Vagina (tissue), 2 donors: ENCODE data around the gene BLVRB. TPM values are rescaled to one million over a fixed set of nuclear protein-coding genes. Genes with fewer than 3 reads are reported as not detected.

ENCODE experiments used
- DNase-seq, 2 donors: peaks; one replicate each; pipeline ENCODE4 v3.0.0-alpha.2; 2017; ENCODE audit errors: extremely low spot score in 2 of 2
- H3K27ac ChIP-seq: fragments of 200-600 bp; sonication (generic); one replicate; pipeline ENCODE4 v1.5.1; 2019
- H3K27me3 ChIP-seq: fragments of 200-600 bp; sonication (generic); one replicate; pipeline ENCODE4 v1.5.1; 2019
- H3K36me3 ChIP-seq, 2 donors: fragments of 200-600 bp; sonication (generic); one replicate each; pipeline ENCODE4 v1.5.1; 2017 to 2019
- H3K4me1 ChIP-seq: fragments of 200-600 bp; sonication (generic); one replicate; pipeline ENCODE4 v1.5.1; 2019
- H3K4me3 ChIP-seq, 2 donors: fragments of 200-600 bp; sonication (generic); 1 replicate in 1 of 2; 2 replicates in 1 of 2; pipeline ENCODE4 v1.5.1; 2016 to 2019
- H3K9me3 ChIP-seq: fragments of 200-600 bp; sonication (generic); one replicate; pipeline ENCODE4 v1.5.1; 2019
- POLR2A ChIP-seq, 2 donors: fragments of 450-650 bp; IDR thresholded peaks; one replicate each; pipeline ENCODE4 v1.6.1; 2017; ENCODE audit warnings: antibody characterized with exemption in 2 of 2, mild to moderate bottlenecking in 2 of 2, moderate library complexity in 2 of 2
- POLR2AphosphoS5 ChIP-seq, 2 donors: sonication (generic); formaldehyde crosslinking; IDR thresholded peaks; one replicate each; pipeline ENCODE4 v1.9.0; 2017; ENCODE audit warnings: antibody characterized with exemption in 2 of 2, mild to moderate bottlenecking in 2 of 2, low read depth in 1 of 2; ENCODE audit not compliant: insufficient read depth in 1 of 2
- intact Hi-C: fragments of 100-400 bp; cut with DNase I; formaldehyde crosslinking; loops from one replicate; pipeline ENCODE4 v1.15.1; 2023
- total RNA-seq: library from RNA; depleted of rRNA; stranded (reverse); fragments of >200 nt; gene quantifications from one replicate; pipeline ENCODE4 v1.2.3, GENCODE V29; 2016
- TF ChIP-seq, protein P1 (sequence below), 3 experiments: fragments of 450-650 bp in 2 of 3; fragments of 200-600 bp in 1 of 3; sonication (generic) in 1 of 3; IDR thresholded peaks; one replicate each; pipeline ENCODE4 v1.5.1; 2017 to 2019; ENCODE audit warnings: antibody characterized with exemption in 3 of 3, mild to moderate bottlenecking in 2 of 3, moderate library complexity in 2 of 3

The BLVRB gene
- total RNA-seq, 1 donor from 2014 or later = 357 TPM

DNA sequence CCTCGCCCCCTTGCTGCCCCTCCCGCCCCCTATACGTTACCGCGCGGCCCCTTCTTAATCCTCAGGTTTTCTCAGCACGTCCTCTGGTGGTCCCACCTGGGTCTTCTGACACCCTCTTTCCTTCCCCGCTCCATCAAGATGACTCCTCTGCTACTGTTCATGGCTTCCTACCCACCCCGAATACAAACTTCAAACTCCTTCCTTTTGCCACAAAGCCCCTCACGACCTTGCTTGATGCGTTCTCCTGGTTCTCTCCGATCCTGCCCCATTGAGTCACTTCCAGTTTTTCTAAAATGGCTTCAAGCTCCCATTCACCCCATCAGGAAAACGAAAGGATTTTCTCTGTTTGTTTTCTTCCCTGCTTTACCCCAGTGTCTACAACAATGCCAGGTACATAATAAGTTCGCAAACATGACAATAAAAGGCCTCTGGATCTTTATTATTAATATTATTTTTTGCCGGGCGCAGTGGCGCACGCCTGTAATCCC, 20.7 kb downstream of the BLVRB start:
- peaks cover 0 to 35% of the 10 kb centered on the region in 2 donors for H3K36me3 ChIP-seq
- peak overlapping the region; percentile 99 for H3K27ac ChIP-seq
- peaks cover 34% of the 10 kb centered on the region for H3K4me1 ChIP-seq
- H3K4me3 ChIP-seq = peak overlapping the region; percentile 77 to 94
- no peaks in the 10 kb centered on the region for H3K9me3 ChIP-seq
- intact Hi-C loops = no loop called here
- no peaks in the 10 kb centered on the region for H3K27me3 ChIP-seq
- TF ChIP-seq POLR2AphosphoS5 (IDR thresholded peaks at IDR 0.05; ENCODE audit: insufficient read depth in 1 of 2, low read depth in 1 of 2) (no peak), POLR2A (IDR thresholded peaks at IDR 0.05) (no peak)
- TF ChIP-seq, protein P1, sequence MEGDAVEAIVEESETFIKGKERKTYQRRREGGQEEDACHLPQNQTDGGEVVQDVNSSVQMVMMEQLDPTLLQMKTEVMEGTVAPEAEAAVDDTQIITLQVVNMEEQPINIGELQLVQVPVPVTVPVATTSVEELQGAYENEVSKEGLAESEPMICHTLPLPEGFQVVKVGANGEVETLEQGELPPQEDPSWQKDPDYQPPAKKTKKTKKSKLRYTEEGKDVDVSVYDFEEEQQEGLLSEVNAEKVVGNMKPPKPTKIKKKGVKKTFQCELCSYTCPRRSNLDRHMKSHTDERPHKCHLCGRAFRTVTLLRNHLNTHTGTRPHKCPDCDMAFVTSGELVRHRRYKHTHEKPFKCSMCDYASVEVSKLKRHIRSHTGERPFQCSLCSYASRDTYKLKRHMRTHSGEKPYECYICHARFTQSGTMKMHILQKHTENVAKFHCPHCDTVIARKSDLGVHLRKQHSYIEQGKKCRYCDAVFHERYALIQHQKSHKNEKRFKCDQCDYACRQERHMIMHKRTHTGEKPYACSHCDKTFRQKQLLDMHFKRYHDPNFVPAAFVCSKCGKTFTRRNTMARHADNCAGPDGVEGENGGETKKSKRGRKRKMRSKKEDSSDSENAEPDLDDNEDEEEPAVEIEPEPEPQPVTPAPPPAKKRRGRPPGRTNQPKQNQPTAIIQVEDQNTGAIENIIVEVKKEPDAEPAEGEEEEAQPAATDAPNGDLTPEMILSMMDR (IDR thresholded peaks at IDR 0.05) = no peak
- no peak for DNase-seq

DNA sequence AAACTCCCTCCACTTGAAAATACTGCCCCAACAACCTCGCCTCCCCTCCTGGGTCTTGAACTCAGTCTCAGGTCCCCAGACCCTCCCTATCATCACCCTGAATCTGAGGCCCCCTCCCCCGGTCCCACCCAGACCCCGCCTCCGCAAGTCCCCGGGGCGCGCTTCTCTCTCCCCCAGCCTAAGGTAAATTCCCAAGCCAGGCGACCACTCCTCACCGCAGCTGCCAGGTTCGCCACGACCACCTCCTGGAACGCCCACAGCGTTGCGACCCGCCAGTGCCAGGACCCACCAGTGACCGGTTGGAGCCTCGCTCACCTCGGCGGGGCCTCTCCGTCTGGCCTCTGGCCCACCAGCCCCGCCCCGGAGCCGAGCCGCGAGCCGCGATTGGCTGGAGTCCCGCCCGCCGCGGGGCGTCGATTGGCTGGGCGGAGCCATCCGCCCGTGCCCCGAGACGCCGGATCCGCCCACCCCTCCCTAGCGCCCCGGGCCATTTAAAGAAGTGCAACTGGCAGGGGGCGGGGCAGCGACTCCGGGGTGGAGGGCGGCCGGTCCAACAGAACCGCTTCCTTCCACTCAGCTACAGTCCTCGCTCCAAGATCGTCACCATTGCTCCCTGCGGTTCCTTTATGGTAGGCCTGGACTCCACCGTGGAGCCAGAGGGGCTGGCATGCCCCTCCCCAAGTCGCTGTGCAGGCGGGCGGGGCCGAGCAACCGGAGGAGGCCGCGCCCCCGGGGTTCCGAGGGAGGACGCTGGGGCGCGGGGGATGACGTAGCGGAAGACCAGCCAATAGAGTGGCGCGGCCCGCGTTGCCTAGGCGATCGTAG, 21.3 kb downstream of the BLVRB start, which contains the start of gene SERTAD3:
Gene SERTAD3 (minus strand): TSS at position 336 of the 825 bp plus-strand sequence. CDS start 2,255 bp downstream, outside the sequence.
- Histone ChIP-seq H3K36me3 (peaks cover 0 to 35% of the 10 kb centered on the region in 2 donors), H3K4me1 (peaks cover 34% of the 10 kb centered on the region), H3K9me3 (no peaks in the 10 kb centered on the region), H3K27ac (peak within 1 kb of the TSS; percentile 99), H3K27me3 (no peaks in the 10 kb centered on the region), H3K4me3 (peak within 1 kb of the TSS; percentile 77 to 94)
- TF ChIP-seq, protein P1 (IDR thresholded peaks at IDR 0.05) = no peak
- TF ChIP-seq POLR2A (IDR thresholded peaks at IDR 0.05) = peak; percentile 30 to 98
- TF ChIP-seq POLR2AphosphoS5 (IDR thresholded peaks at IDR 0.05; ENCODE audit: insufficient read depth in 1 of 2, low read depth in 1 of 2) = peak; percentile 82 to 97
- peak in 1 of 2 donors; percentile 98 for DNase-seq
- intact Hi-C loops = loop anchor here (2.0 kb wide), 1 partner anchor 23 kb away; no protein-coding TSS in a partner anchor

DNA sequence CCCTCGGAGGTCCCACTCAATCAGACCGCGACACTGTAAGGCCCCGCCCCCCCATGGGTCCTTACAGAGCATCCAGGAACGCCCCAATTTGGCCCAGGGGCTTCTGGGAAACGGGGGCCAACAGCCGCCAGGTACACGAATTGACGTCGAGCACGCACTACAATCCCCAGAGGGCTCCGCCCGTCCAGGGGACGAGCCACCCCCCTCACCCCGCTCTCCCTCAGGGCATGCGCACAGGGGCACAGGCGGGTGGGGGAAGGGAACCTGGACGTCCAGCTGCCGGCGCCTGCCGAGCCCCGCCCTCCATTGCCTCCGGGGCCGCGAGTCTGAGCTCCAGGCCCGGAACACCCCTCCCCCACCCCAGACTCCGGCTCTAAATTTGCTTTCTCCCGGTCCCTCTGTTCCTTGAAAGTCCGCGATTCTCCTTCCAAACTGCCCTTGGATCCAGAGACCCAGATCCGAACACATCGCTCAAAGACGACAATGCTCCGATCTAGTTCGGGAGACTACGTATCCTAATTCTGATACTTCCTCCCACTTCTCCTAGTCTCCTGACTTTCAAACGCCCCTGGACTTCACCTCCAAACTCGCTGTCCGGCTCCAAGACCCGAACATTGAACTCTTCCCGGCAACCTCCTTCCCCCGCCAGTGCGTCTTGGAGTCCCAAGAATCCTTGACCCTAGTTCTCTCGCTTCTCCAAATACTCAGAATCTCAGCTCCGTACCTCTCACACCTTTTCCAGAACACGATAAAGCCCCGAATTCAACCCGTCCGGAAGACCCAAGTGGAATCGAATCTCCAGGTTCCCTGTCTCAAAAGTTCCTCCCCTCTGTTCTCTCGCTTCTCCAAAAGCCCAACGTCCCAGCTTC, 22.2 kb downstream of the BLVRB start:
- DNase-seq = peak in 1 of 2 donors; percentile 100
- Histone ChIP-seq H3K27me3 (no peaks in the 10 kb centered on the region), H3K27ac (peak overlapping the region; percentile 99), H3K4me1 (peaks cover 34% of the 10 kb centered on the region), H3K4me3 (peak overlapping the region; percentile 77 to 94), H3K9me3 (no peaks in the 10 kb centered on the region), H3K36me3 (peaks cover 0 to 32% of the 10 kb centered on the region in 2 donors)
- intact Hi-C loops = loop anchor here (2.0 kb wide), 1 partner anchor 23 kb away; no protein-coding TSS in a partner anchor
- TF ChIP-seq POLR2AphosphoS5 (IDR thresholded peaks at IDR 0.05; ENCODE audit: insufficient read depth in 1 of 2, low read depth in 1 of 2) (peak; percentile 95 to 100), POLR2A (IDR thresholded peaks at IDR 0.05) (peak in 1 of 2 donors; percentile 68)
- TF ChIP-seq, protein P1 (IDR thresholded peaks at IDR 0.05) = no peak

DNA sequence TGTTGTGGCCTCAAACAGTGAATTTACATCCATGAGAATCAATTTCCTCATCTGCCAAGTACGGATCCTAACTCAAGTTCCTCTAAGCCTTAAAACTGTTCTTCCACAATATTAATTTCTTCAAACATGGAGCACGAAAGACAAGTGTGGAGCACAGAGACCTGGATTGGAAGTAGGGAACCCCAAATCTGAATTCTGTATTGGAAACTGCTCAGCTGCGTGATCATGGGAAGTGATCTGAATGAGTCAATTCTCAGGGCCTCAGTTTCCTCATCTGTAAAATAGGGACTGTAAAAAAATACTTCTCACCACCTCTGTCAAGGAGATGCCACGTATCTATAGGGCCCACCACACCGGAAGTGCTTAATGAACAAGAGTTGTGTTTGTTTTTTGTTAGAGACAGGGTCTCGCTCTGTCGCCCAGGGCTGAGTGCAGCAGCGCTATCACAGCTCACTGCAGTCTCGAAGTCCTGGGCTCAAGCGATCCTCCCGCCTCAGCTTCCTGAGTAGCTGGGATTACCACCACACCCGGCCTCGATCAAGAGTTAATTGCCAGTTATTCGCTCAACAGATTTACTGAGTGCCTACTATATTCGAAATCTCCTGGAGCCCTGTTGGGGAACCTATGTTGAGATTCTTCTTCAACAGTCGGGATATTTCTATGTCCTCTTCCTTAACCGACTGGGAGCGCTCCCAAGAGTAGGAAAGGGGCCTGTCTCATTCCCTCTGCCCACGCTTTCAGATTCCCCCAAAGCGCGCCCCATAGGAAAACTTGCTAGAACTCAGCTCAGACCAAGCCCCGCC, 23.0 kb downstream of the BLVRB start:
- peak in 1 of 2 donors; percentile 91 for DNase-seq
- intact Hi-C loops = loop anchor here (2.0 kb wide), 1 partner anchor 22 kb away; no protein-coding TSS in a partner anchor
- H3K4me3 ChIP-seq = peak overlapping the region; percentile 77 to 94
- no peaks in the 10 kb centered on the region for H3K27me3 ChIP-seq
- peaks cover 34% of the 10 kb centered on the region for H3K4me1 ChIP-seq
- H3K36me3 ChIP-seq = peaks cover 0 to 24% of the 10 kb centered on the region in 2 donors
- no peaks in the 10 kb centered on the region for H3K9me3 ChIP-seq
- peak overlapping the region; percentile 99 for H3K27ac ChIP-seq
- TF ChIP-seq POLR2AphosphoS5 (IDR thresholded peaks at IDR 0.05; ENCODE audit: insufficient read depth in 1 of 2, low read depth in 1 of 2) = no peak
- no peak for TF ChIP-seq POLR2A (IDR thresholded peaks at IDR 0.05)
- TF ChIP-seq, protein P1 (IDR thresholded peaks at IDR 0.05) = no peak
